MM.1S (cell line): Measurements from ENCODE around the gene CNOT2.

Experiments used
- EZH2 ChIP-seq: fragments of 300-600 bp; sonication (generic); optimal IDR thresholded peaks from 2 replicates; pipeline ENCODE3; 2017; ENCODE audit warnings: low read depth, mild to moderate bottlenecking, antibody characterized with exemption, low read length, mixed read lengths
- TF ChIP-seq, protein P1 (sequence below): fragments of 300-600 bp; sonication (generic); IDR thresholded peaks from 2 replicates; pipeline ENCODE4 v1.5.1; 2016; ENCODE audit warnings: antibody characterized with exemption, low read length, mixed read lengths

- TF ChIP-seq, protein P1, sequence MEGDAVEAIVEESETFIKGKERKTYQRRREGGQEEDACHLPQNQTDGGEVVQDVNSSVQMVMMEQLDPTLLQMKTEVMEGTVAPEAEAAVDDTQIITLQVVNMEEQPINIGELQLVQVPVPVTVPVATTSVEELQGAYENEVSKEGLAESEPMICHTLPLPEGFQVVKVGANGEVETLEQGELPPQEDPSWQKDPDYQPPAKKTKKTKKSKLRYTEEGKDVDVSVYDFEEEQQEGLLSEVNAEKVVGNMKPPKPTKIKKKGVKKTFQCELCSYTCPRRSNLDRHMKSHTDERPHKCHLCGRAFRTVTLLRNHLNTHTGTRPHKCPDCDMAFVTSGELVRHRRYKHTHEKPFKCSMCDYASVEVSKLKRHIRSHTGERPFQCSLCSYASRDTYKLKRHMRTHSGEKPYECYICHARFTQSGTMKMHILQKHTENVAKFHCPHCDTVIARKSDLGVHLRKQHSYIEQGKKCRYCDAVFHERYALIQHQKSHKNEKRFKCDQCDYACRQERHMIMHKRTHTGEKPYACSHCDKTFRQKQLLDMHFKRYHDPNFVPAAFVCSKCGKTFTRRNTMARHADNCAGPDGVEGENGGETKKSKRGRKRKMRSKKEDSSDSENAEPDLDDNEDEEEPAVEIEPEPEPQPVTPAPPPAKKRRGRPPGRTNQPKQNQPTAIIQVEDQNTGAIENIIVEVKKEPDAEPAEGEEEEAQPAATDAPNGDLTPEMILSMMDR, result no peak
- no peak for TF ChIP-seq EZH2
These were observed 156.9 kb downstream of the CNOT2 start for GRCh38 chr12:70400124-70400523.
